Upper lobe of left lung (tissue), 6 donors: ENCODE data around the gene RBPMS2. TPM values are rescaled to one million over a fixed set of nuclear protein-coding genes. Genes with fewer than 3 reads are reported as not detected.

Source experiments
- ATAC-seq, 2 donors: fragments of 200-7000 bp; cut with Tn5 transposase; one replicate each; pipeline ENCODE4 v1.9.1; 2022; ENCODE audit warnings: mild to moderate bottlenecking in 2 of 2, moderate library complexity in 2 of 2; ENCODE audit not compliant: low FRiP score in 2 of 2
- DNase-seq, 2 donors: peaks; one replicate each; pipeline ENCODE4 v3.0.0-alpha.2; 2019 to 2020
- H3K27ac ChIP-seq, 4 donors: fragments of 200-600 bp; sonication (generic); one replicate each; pipeline ENCODE4 v1.5.1; 2016 to 2019
- H3K27me3 ChIP-seq, 4 donors: fragments of 200-600 bp; sonication (generic); one replicate each; pipeline ENCODE4 v1.5.1; 2017 to 2019
- H3K36me3 ChIP-seq, 4 donors: fragments of 200-600 bp; sonication (generic); one replicate each; pipeline ENCODE4 v1.5.1; 2016 to 2019
- H3K4me1 ChIP-seq, 4 donors: fragments of 200-600 bp; sonication (generic); one replicate each; pipeline ENCODE4 v1.5.1; 2018 to 2019
- H3K4me3 ChIP-seq, 4 donors: fragments of 200-600 bp; sonication (generic); one replicate each; pipeline ENCODE4 v1.5.1; 2017 to 2019; ENCODE audit warnings: mild to moderate bottlenecking in 2 of 4, moderate library complexity in 1 of 4
- H3K9me3 ChIP-seq, 4 donors: fragments of 200-600 bp; sonication (generic); one replicate each; pipeline ENCODE4 v1.5.1; 2018 to 2019
- EP300 ChIP-seq, 4 donors: sonication (generic); formaldehyde crosslinking; IDR thresholded peaks; one replicate each; pipeline ENCODE4 v1.5.1; 2017; ENCODE audit warnings: antibody characterized with exemption in 4 of 4, control low read depth in 2 of 4
- POLR2A ChIP-seq, 4 donors: fragments of 450-650 bp; IDR thresholded peaks; one replicate each; pipeline ENCODE4 v1.5.1; 2016 to 2017; ENCODE audit warnings: antibody characterized with exemption in 4 of 4, mild to moderate bottlenecking in 2 of 4
- POLR2AphosphoS5 ChIP-seq, 2 donors: sonication (generic); formaldehyde crosslinking; IDR thresholded peaks; one replicate each; pipeline ENCODE4 v1.5.1; 2017; ENCODE audit warnings: antibody characterized with exemption in 2 of 2
- WGBS, 2 donors: methylation state at CpG; one replicate each; pipeline ENCODE4 v1.1.5; 2017 to 2018; 5-methylcytosine and 5-hydroxymethylcytosine counted together
- total RNA-seq, 6 donors: library from RNA; depleted of rRNA in 4 of 6; stranded (reverse); fragments of >200 nt in 4 of 6; gene quantifications; one replicate each; pipeline versions ENCODE4 v1.1.0 to v1.2.1, GENCODE V29; 2016 to 2021
- TF ChIP-seq, protein P1 (sequence below), 6 experiments: fragments of 450-650 bp in 4 of 6; fragments of 200-600 bp in 2 of 6; sonication (generic) in 2 of 6; IDR thresholded peaks; one replicate each; pipeline ENCODE4 v1.5.1; 2016 to 2019; ENCODE audit warnings: antibody characterized with exemption in 6 of 6
- donor health status: DM: no; HTN: no; CAD: no; lungs with moderate emphysema.
- donor health status: DM: no; HTN: yes; CAD: no; lungs with severe emphysema.

Gene RBPMS2
- total RNA-seq, 6 donors from 2014 or later, result 1.2 to 3.6 (median 2.0) TPM

DNA sequence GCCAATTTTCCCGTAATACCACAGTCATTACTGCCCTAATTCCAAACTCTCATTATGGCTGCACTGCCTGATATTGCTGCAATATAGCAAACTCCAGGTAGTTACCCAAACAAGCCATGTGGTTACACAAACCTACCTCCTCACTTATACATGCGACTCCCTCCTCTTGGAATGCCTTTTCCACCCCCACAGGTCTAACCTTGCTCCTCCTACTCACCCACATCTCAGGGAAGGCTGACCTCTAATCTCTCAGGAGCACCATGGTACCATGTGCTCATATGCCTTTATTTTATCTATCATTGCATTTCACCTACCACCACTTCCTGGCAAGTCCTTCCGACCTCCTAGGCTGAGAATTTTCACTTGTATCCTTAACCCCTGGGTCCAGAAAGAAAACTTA, 2.9 kb downstream of the RBPMS2 start:
- no peaks in the 10 kb centered on the region for H3K9me3 ChIP-seq
- H3K4me3 ChIP-seq, result no peak overlapping the region
- no peak overlapping the region for H3K27ac ChIP-seq
- no peaks in the 10 kb centered on the region for H3K36me3 ChIP-seq
- 57 to 80% methylated on average over 3 of the region's 3 CpGs for WGBS, 2 donors
- ATAC-seq, result no peak
- TF ChIP-seq, protein P1, sequence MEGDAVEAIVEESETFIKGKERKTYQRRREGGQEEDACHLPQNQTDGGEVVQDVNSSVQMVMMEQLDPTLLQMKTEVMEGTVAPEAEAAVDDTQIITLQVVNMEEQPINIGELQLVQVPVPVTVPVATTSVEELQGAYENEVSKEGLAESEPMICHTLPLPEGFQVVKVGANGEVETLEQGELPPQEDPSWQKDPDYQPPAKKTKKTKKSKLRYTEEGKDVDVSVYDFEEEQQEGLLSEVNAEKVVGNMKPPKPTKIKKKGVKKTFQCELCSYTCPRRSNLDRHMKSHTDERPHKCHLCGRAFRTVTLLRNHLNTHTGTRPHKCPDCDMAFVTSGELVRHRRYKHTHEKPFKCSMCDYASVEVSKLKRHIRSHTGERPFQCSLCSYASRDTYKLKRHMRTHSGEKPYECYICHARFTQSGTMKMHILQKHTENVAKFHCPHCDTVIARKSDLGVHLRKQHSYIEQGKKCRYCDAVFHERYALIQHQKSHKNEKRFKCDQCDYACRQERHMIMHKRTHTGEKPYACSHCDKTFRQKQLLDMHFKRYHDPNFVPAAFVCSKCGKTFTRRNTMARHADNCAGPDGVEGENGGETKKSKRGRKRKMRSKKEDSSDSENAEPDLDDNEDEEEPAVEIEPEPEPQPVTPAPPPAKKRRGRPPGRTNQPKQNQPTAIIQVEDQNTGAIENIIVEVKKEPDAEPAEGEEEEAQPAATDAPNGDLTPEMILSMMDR (IDR thresholded peaks at IDR 0.05), result no peak
- TF ChIP-seq POLR2A (IDR thresholded peaks at IDR 0.05) (no peak), POLR2AphosphoS5 (IDR thresholded peaks at IDR 0.05) (no peak), EP300 (IDR thresholded peaks at IDR 0.05) (no peak)
- H3K4me1 ChIP-seq, result peaks cover 0 to 25% (median 5%) of the 10 kb centered on the region in 4 donors
- no peak for DNase-seq
- peaks cover 0 to 15% (median 4%) of the 10 kb centered on the region in 4 donors for H3K27me3 ChIP-seq

DNA sequence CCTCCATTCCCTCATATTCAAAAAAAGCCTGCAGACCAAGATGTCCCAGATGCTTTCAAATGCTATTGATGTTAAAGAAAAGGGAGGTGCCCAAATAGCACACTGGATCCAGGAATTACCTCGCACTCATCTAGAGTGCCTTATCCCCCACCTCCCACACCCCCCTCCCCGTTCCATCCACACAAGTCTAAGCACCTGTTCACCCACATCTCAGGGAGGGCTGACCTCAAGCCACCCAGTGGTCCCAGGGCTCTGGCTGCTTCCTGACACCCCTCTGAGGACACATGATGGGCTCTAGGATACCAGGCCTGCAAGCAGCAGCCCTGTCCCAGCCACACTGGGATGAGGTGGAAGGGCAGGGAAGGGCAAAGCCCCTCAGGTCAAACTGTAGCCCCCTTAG, 4.8 kb downstream of the RBPMS2 start:
- peaks cover 0 to 15% (median 2%) of the 10 kb centered on the region in 4 donors for H3K4me1 ChIP-seq
- 36 to 77% methylated on average over 2 of the region's 2 CpGs for WGBS, 2 donors
- peaks cover 0 to 6% (median 4%) of the 10 kb centered on the region in 4 donors for H3K27me3 ChIP-seq
- DNase-seq, result no peak
- TF ChIP-seq POLR2AphosphoS5 (IDR thresholded peaks at IDR 0.05), result no peak
- TF ChIP-seq, protein P1 (IDR thresholded peaks at IDR 0.05), result no peak
- TF ChIP-seq EP300 (IDR thresholded peaks at IDR 0.05), result no peak
- TF ChIP-seq POLR2A (IDR thresholded peaks at IDR 0.05), result no peak
- no peak overlapping the region for H3K27ac ChIP-seq
- H3K4me3 ChIP-seq, result no peak overlapping the region
- no peaks in the 10 kb centered on the region for H3K36me3 ChIP-seq
- H3K9me3 ChIP-seq, result no peaks in the 10 kb centered on the region
- ATAC-seq, result no peak

- 83 to 88% methylated on average over 3 to 6 of the region's 7 CpGs for WGBS, 2 donors
- Histone ChIP-seq H3K27me3 (no peaks in the 10 kb centered on the region), H3K4me1 (no peaks in the 10 kb centered on the region), H3K27ac (no peak overlapping the region), H3K36me3 (no peaks in the 10 kb centered on the region), H3K9me3 (no peaks in the 10 kb centered on the region), H3K4me3 (no peak overlapping the region)
- no peak for TF ChIP-seq POLR2A (IDR thresholded peaks at IDR 0.05)
- TF ChIP-seq EP300 (IDR thresholded peaks at IDR 0.05), result no peak
- TF ChIP-seq POLR2AphosphoS5 (IDR thresholded peaks at IDR 0.05), result no peak
- TF ChIP-seq, protein P1 (IDR thresholded peaks at IDR 0.05), result no peak
- ATAC-seq (no peak), DNase-seq (no peak)
Observed at GRCh38 chr15:64767203-64767602, 8.2 kb downstream of the RBPMS2 start.

GRCh38 chr15:64766058-64766457, 9.3 kb downstream of the RBPMS2 start:
- TF ChIP-seq, protein P1 (IDR thresholded peaks at IDR 0.05), result no peak
- TF ChIP-seq EP300 (IDR thresholded peaks at IDR 0.05) (no peak), POLR2A (IDR thresholded peaks at IDR 0.05) (no peak), POLR2AphosphoS5 (IDR thresholded peaks at IDR 0.05) (no peak)
- 78 to 83% methylated on average over 6 to 8 of the region's 8 CpGs for WGBS, 2 donors
- Histone ChIP-seq H3K36me3 (no peaks in the 10 kb centered on the region), H3K4me1 (no peaks in the 10 kb centered on the region), H3K27ac (no peak overlapping the region), H3K4me3 (no peak overlapping the region), H3K9me3 (no peaks in the 10 kb centered on the region), H3K27me3 (no peaks in the 10 kb centered on the region)
- ATAC-seq (no peak), DNase-seq (no peak)

GRCh38 chr15:64763874-64764273, 11.5 kb downstream of the RBPMS2 start:
- DNase-seq, result no peak
- TF ChIP-seq EP300 (IDR thresholded peaks at IDR 0.05) (no peak), POLR2AphosphoS5 (IDR thresholded peaks at IDR 0.05) (no peak), POLR2A (IDR thresholded peaks at IDR 0.05) (no peak)
- TF ChIP-seq, protein P1 (IDR thresholded peaks at IDR 0.05), result no peak
- no peak for ATAC-seq
- no peaks in the 10 kb centered on the region for H3K4me1 ChIP-seq
- H3K9me3 ChIP-seq, result no peaks in the 10 kb centered on the region
- H3K36me3 ChIP-seq, result no peaks in the 10 kb centered on the region
- WGBS, 2 donors, result 82 to 88% methylated on average over 3 to 4 of the region's 4 CpGs
- H3K27me3 ChIP-seq, result no peaks in the 10 kb centered on the region
- no peak overlapping the region for H3K4me3 ChIP-seq
- no peak overlapping the region for H3K27ac ChIP-seq
